ENCODE data around the gene TREH.

Gene TREH

GRCh38 chr11:118627566-118627965, 51.9 kb downstream of the TREH start:
- no peak overlapping the region for H2AFZ ChIP-seq (ENCODE audit: low read length)
- H3K4me3 ChIP-seq (ENCODE audit: low read length) = no peak overlapping the region
- H3F3A ChIP-seq (ENCODE audit: insufficient read depth, low read length) = no peaks in the 10 kb centered on the region
- no peaks in the 10 kb centered on the region for H3K36me3 ChIP-seq (replicated peaks; ENCODE audit: insufficient read depth, low read length)
- H3K27me3 ChIP-seq (replicated peaks; ENCODE audit: insufficient read depth, low read length) = peaks cover 36% of the 10 kb centered on the region
- DNase-seq = no peak
- H3K9me2 ChIP-seq (replicated peaks; ENCODE audit: insufficient read depth, low read length) = no peaks in the 10 kb centered on the region
- no peaks in the 10 kb centered on the region for H3K4me1 ChIP-seq (ENCODE audit: low read length)
- H3K9ac ChIP-seq (ENCODE audit: low read length) = no peak overlapping the region
- no peak overlapping the region for H3K27ac ChIP-seq (ENCODE audit: low read length)
- H3K4me2 ChIP-seq (ENCODE audit: low read depth, low read length) = no peak overlapping the region
- H3K9me3 ChIP-seq (replicated peaks; ENCODE audit: insufficient read depth, low read length) = no peaks in the 10 kb centered on the region
- TF ChIP-seq, protein P1, sequence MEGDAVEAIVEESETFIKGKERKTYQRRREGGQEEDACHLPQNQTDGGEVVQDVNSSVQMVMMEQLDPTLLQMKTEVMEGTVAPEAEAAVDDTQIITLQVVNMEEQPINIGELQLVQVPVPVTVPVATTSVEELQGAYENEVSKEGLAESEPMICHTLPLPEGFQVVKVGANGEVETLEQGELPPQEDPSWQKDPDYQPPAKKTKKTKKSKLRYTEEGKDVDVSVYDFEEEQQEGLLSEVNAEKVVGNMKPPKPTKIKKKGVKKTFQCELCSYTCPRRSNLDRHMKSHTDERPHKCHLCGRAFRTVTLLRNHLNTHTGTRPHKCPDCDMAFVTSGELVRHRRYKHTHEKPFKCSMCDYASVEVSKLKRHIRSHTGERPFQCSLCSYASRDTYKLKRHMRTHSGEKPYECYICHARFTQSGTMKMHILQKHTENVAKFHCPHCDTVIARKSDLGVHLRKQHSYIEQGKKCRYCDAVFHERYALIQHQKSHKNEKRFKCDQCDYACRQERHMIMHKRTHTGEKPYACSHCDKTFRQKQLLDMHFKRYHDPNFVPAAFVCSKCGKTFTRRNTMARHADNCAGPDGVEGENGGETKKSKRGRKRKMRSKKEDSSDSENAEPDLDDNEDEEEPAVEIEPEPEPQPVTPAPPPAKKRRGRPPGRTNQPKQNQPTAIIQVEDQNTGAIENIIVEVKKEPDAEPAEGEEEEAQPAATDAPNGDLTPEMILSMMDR (IDR thresholded peaks at IDR 0.05; ENCODE audit: low read length) = no peak
- no peak for TF ChIP-seq EZH2phosphoT487 (IDR thresholded peaks at IDR 0.05; ENCODE audit: low read length)
- TF ChIP-seq EZH2 (optimal IDR thresholded peaks at IDR 0.05; ENCODE audit: low read depth, low read length) = no peak
- H4K20me1 ChIP-seq (ENCODE audit: insufficient read depth, low read length) = no peaks in the 10 kb centered on the region
- no peaks in the 10 kb centered on the region for H3K79me2 ChIP-seq (ENCODE audit: low read length)

DNA sequence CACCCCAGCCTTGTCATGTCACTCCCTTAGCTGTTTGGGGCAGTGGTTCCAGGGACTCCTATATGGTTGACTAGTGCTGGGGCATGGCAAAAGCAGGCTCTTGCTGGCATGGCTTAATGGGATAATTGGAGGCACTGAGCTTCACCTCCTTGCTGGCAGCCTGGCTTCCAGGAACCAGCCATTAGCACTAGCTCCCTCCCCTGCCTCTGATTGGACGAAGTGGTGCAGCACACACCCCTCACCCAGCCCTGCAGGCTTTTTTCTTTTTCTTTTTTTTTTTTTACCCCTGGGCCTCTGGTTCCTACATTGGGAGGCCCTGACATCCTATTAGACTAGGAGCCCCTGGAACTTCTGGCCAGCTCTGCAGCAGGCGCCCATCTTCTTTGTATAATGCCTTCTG, 53.5 kb downstream of the TREH start:
- Histone ChIP-seq H3K36me3 (replicated peaks; ENCODE audit: insufficient read depth, low read length) (no peaks in the 10 kb centered on the region), H3K9me3 (replicated peaks; ENCODE audit: insufficient read depth, low read length) (no peaks in the 10 kb centered on the region), H3K4me2 (ENCODE audit: low read depth, low read length) (no peak overlapping the region), H2AFZ (ENCODE audit: low read length) (no peak overlapping the region), H3K9me2 (replicated peaks; ENCODE audit: insufficient read depth, low read length) (no peaks in the 10 kb centered on the region), H3F3A (ENCODE audit: insufficient read depth, low read length) (no peaks in the 10 kb centered on the region), H4K20me1 (ENCODE audit: insufficient read depth, low read length) (no peaks in the 10 kb centered on the region; the same call in 1 of the 2 replicates), H3K27ac (ENCODE audit: low read length) (no peak overlapping the region), H3K27me3 (replicated peaks; ENCODE audit: insufficient read depth, low read length) (peaks cover 33% of the 10 kb centered on the region), H3K4me3 (ENCODE audit: low read length) (no peak overlapping the region), H3K4me1 (ENCODE audit: low read length) (no peaks in the 10 kb centered on the region), H3K9ac (ENCODE audit: low read length) (no peak overlapping the region), H3K79me2 (ENCODE audit: low read length) (no peaks in the 10 kb centered on the region)
- no peak for DNase-seq
- TF ChIP-seq EZH2phosphoT487 (IDR thresholded peaks at IDR 0.05; ENCODE audit: low read length) (no peak), EZH2 (optimal IDR thresholded peaks at IDR 0.05; ENCODE audit: low read depth, low read length) (no peak)
- TF ChIP-seq, protein P1 (IDR thresholded peaks at IDR 0.05; ENCODE audit: low read length) = no peak

- no peak for DNase-seq
- Histone ChIP-seq H3F3A (ENCODE audit: insufficient read depth, low read length) (no peaks in the 10 kb centered on the region), H3K36me3 (replicated peaks; ENCODE audit: insufficient read depth, low read length) (no peaks in the 10 kb centered on the region), H3K9me2 (replicated peaks; ENCODE audit: insufficient read depth, low read length) (no peaks in the 10 kb centered on the region), H2AFZ (ENCODE audit: low read length) (no peak overlapping the region), H3K4me2 (ENCODE audit: low read depth, low read length) (no peak overlapping the region), H4K20me1 (ENCODE audit: insufficient read depth, low read length) (no peaks in the 10 kb centered on the region; the same call in 1 of the 2 replicates), H3K79me2 (ENCODE audit: low read length) (no peaks in the 10 kb centered on the region), H3K4me1 (ENCODE audit: low read length) (no peaks in the 10 kb centered on the region), H3K4me3 (ENCODE audit: low read length) (no peak overlapping the region), H3K9ac (ENCODE audit: low read length) (no peak overlapping the region), H3K9me3 (replicated peaks; ENCODE audit: insufficient read depth, low read length) (no peaks in the 10 kb centered on the region), H3K27me3 (replicated peaks; ENCODE audit: insufficient read depth, low read length) (peaks cover 38% of the 10 kb centered on the region), H3K27ac (ENCODE audit: low read length) (no peak overlapping the region)
- TF ChIP-seq, protein P1 (IDR thresholded peaks at IDR 0.05; ENCODE audit: low read length) = no peak
- TF ChIP-seq EZH2phosphoT487 (IDR thresholded peaks at IDR 0.05; ENCODE audit: low read length) = no peak
- TF ChIP-seq EZH2 (optimal IDR thresholded peaks at IDR 0.05; ENCODE audit: low read depth, low read length) = no peak
Observed at GRCh38 chr11:118625036-118625690, 54.3 kb downstream of the TREH start.
